K562 (cell line): ENCODE measurements around the gene DNAJC18. TPM values are rescaled to one million over a fixed set of nuclear protein-coding genes. Genes with fewer than 3 reads are reported as not detected.

Source experiments
- ATAC-seq: fragments of 200-7000 bp; cut with Tn5 transposase; 3 replicates; pipeline ENCODE4 v1.9.1; 2020; ENCODE audit warnings: moderate library complexity
- BruUV-seq: library from RNA; stranded (reverse); fragments of 400-500 nt; replicated peaks from 2 replicates; lab custom pipeline; 2021; lab: Mats Ljungman, UMichigan
- CTCF ChIA-PET: fragments of 300-600 bp; formaldehyde crosslinking; extraction: SDS; loops from one replicate; lab custom pipeline; 2021; ENCODE audit warnings: low intra/inter-chr PET ratio; lab: Yijun Ruan, JAX
- POLR2A ChIA-PET: fragments of 300-600, 350-650 bp; sonication (Branson Sonifier 250); formaldehyde crosslinking; extraction: SDS; loops from one replicate; lab custom pipeline; 2021; ENCODE audit warnings: antibody characterized with exemption, inconsistent platforms; lab: Yijun Ruan, JAX
- DNase-seq, 4 experiments: peaks; one replicate each; pipeline versions ENCODE4 v3.0.0 to v3.0.0-alpha.2; 2011 to 2018; ENCODE audit warnings: low spot score in 3 of 4, mixed read lengths in 3 of 4; ENCODE audit errors: extremely low read depth in 1 of 4
- FAIRE-seq: peaks from 2 replicates; lab custom pipeline; 2011; peaks lifted over from hg19 to GRCh38; lab: Jason Lieb, UNC
- H2AFZ ChIP-seq: 2 replicates; pipeline ENCODE4 v1.6.0; 2011; ENCODE audit warnings: low read depth, low read length, control low read depth, inconsistent platforms
- H3K27ac ChIP-seq: fragments of 200-600 bp; 3 replicates; pipeline ENCODE4 v1.8.0; 2011; ENCODE audit warnings: low read depth, mild to moderate bottlenecking, control low read depth, inconsistent platforms, low read length, moderate library complexity, mixed read lengths; ENCODE audit errors: extremely low read depth
- H3K27me3 ChIP-seq, 2 experiments: fragments of 300-600 bp in 1 of 2; 2 replicates in 1 of 2; 3 replicates in 1 of 2; pipeline versions ENCODE4 v1.6.0 to v1.8.0; 2011; ENCODE audit warnings: inconsistent platforms in 2 of 2, low read length in 2 of 2, mild to moderate bottlenecking in 1 of 2, mixed read lengths in 1 of 2, moderate library complexity in 1 of 2; ENCODE audit not compliant: control insufficient read depth in 2 of 2, insufficient read depth in 2 of 2
- H3K36me3 ChIP-seq: fragments of 300-600 bp; 3 replicates; pipeline ENCODE4 v1.8.0; 2011; ENCODE audit warnings: mild to moderate bottlenecking, low read length, inconsistent platforms; ENCODE audit not compliant: control insufficient read depth, insufficient read depth
- H3K4me1 ChIP-seq, 2 experiments: fragments of 200-600 bp in 1 of 2; replicated peaks in 1 of 2; 2 replicates in 1 of 2; 3 replicates in 1 of 2; pipeline versions ENCODE4 v1.5.1 to v1.8.0; 2011; ENCODE audit warnings: inconsistent platforms in 2 of 2, low read length in 2 of 2, mild to moderate bottlenecking in 1 of 2, mixed read lengths in 1 of 2, moderate library complexity in 1 of 2; ENCODE audit not compliant: control insufficient read depth in 2 of 2, insufficient read depth in 2 of 2
- H3K4me2 ChIP-seq: 2 replicates; pipeline ENCODE4 v1.6.1; 2011; ENCODE audit warnings: low read length, control low read depth, inconsistent platforms, mixed read lengths; ENCODE audit not compliant: insufficient read depth
- H3K4me3 ChIP-seq: fragments of 200-600 bp; sonication (generic), shearing (Covaris generic); 2 replicates; pipeline ENCODE4 v1.5.1; 2016; ENCODE audit warnings: control low read depth, inconsistent platforms
- H3K79me2 ChIP-seq: fragments of 200-600 bp; 3 replicates; pipeline ENCODE4 v1.8.0; 2011; ENCODE audit warnings: low read length, inconsistent platforms; ENCODE audit not compliant: control insufficient read depth, insufficient read depth
- H3K9ac ChIP-seq, 2 experiments: 2 replicates each; pipeline versions ENCODE4 v1.6.0 to v1.6.1; 2011; ENCODE audit warnings: low read depth in 2 of 2, low read length in 2 of 2, control low read depth in 1 of 2, inconsistent platforms in 1 of 2, mild to moderate bottlenecking in 1 of 2, mixed read lengths in 1 of 2; ENCODE audit not compliant: insufficient read depth in 1 of 2
- H3K9me1 ChIP-seq: one replicate; pipeline ENCODE4 v1.6.0; 2011; ENCODE audit warnings: inconsistent platforms, mild to moderate bottlenecking, low read length, moderate library complexity; ENCODE audit not compliant: control insufficient read depth, insufficient read depth
- H3K9me3 ChIP-seq: replicated peaks from 2 replicates; pipeline ENCODE4 v1.5.1; 2011; ENCODE audit warnings: low read depth, low read length, inconsistent platforms; ENCODE audit not compliant: control insufficient read depth, insufficient read depth
- H4K20me1 ChIP-seq: replicated peaks from 2 replicates; pipeline ENCODE4 v1.6.1; 2011; ENCODE audit warnings: low read length, inconsistent platforms, mixed read lengths; ENCODE audit not compliant: control insufficient read depth, insufficient read depth
- MYNN ChIP-seq, 2 experiments: sonication (generic); formaldehyde crosslinking in 1 of 2; IDR thresholded peaks; 2 replicates each; pipeline versions ENCODE4 v1.5.0 to v1.6.1; 2016 to 2020; ENCODE audit warnings: antibody characterized with exemption in 1 of 2, missing genetic modification reagents in 1 of 2
- ZNF41 ChIP-seq: fragments of 250-450 bp; sonication (Bioruptor Pico); conservative IDR thresholded peaks from 2 replicates; pipeline ENCODE4 v1.4.0; 2020; ENCODE audit warnings: mild to moderate bottlenecking
- ZSCAN29 ChIP-seq: fragments of 450-650 bp; IDR thresholded peaks from 2 replicates; pipeline ENCODE4 v1.6.1; 2017
- WGBS: fragments of 100-300 bp; shearing (Covaris generic); methylation state at CpG from one replicate; pipeline ENCODE4 v1.1.6; 2016; ENCODE audit warnings: low coverage, mixed read lengths; ENCODE audit not compliant: insufficient coverage; ENCODE audit errors: missing lambda C conversion rate; 5-methylcytosine and 5-hydroxymethylcytosine counted together
- in situ Hi-C: fragments of 300-500 bp; cut with MboI; formaldehyde crosslinking; loops from 4 replicates; pipeline ENCODE4 v1.15.0; 2018; ENCODE audit warnings: inconsistent platforms, mixed read lengths
- intact Hi-C: fragments of 100-400 bp; cut with micrococcal nuclease; formaldehyde crosslinking; loops from 2 replicates; pipeline ENCODE4 v1.14.2; 2022
- polyA plus RNA-seq, 8 experiments: library from polyadenylated mRNA; depleted of rRNA in 4 of 8; stranded (reverse) in 5 of 8; unstranded in 3 of 8; fragments of >200 nt; fragmentation: Nextera tagmentation in 2 of 8; fragmentation: Illumina TruSeq in 1 of 8; extraction: Ambion mirVana in 2 of 8; extraction: Trizol in 1 of 8; gene quantifications; 2 replicates each; pipeline versions ENCODE4 v1.2.1 to v1.2.3, GENCODE V29; 2011 to 2014; ENCODE audit warnings: inconsistent platforms in 1 of 8, missing spikeins in 1 of 8
- total RNA-seq, 7 experiments: library from RNA; depleted of rRNA in 6 of 7; stranded (reverse); fragments of >200 nt in 6 of 7; fragmentation: Illumina TruSeq in 2 of 7; extraction: Trizol in 2 of 7; gene quantifications; 2 replicates each; pipeline versions ENCODE4 v1.2.1 to v1.2.3, GENCODE V29; 2011 to 2021; ENCODE audit warnings: low replicate concordance in 1 of 7

The DNAJC18 gene
- total and polyA plus RNA-seq, 9 of the 15 experiments (the other 6 are each of a cell fraction or from before 2014, with no cell fraction given) = 1.5 to 13.3 (median 7.5) TPM

DNA sequence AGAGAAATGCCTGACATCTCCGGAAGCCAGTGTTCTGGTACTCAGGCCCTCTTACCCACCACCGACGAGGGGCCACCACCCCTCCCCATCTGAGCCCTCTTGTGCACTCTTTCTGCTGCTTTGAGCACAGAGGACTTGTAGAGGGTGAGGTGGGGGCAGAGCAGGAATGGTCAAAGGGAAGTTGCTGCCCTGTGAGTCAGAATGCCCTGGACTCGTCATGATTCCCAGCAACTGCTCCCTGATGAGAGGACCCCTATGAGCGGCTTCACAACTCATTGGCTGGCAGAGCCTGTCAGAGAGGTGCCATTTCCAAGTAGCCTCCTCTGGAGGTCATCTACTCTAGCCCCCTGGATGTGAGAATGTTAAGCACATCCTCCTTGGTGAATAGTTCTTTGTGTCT is 22.4 kb upstream of the DNAJC18 start:
- Histone ChIP-seq H3K36me3 (no peaks in the 10 kb centered on the region), H3K4me2 (no peak overlapping the region), H3K27me3 (no peaks in the 10 kb centered on the region), H4K20me1 (no peaks in the 10 kb centered on the region), H3K4me1 (peaks cover 0 to 6% of the 10 kb centered on the region in 2 experiments; a peak in 2 of 5 replicates), H3K9ac (peak overlapping the region in 1 of 2 experiments; percentile 69; a peak in 1 of 4 replicates), H3K9me1 (no peaks in the 10 kb centered on the region), H3K79me2 (no peaks in the 10 kb centered on the region), H3K27ac (no peak overlapping the region), H2AFZ (no peak overlapping the region), H3K4me3 (no peak overlapping the region), H3K9me3 (no peaks in the 10 kb centered on the region)
- peak in 1 of 4 experiments; percentile 4 for DNase-seq
- 49% methylated on average over 5 of the region's 5 CpGs for WGBS
- CTCF ChIA-PET = no interaction called here
- no TSS peak for BruUV-seq
- TF ChIP-seq ZNF41 (CRISPR knock-in tag) = no peak
- no peak for TF ChIP-seq ZSCAN29
- intact Hi-C loops = no loop called here
- POLR2A ChIA-PET = interaction anchor here (1.0 kb wide), 1 partner anchor 18 kb away, joined by 3 read pairs; no protein-coding TSS in a partner anchor
- in situ Hi-C loops = no loop called here
- FAIRE-seq = no peak
- no peak for ATAC-seq

DNA sequence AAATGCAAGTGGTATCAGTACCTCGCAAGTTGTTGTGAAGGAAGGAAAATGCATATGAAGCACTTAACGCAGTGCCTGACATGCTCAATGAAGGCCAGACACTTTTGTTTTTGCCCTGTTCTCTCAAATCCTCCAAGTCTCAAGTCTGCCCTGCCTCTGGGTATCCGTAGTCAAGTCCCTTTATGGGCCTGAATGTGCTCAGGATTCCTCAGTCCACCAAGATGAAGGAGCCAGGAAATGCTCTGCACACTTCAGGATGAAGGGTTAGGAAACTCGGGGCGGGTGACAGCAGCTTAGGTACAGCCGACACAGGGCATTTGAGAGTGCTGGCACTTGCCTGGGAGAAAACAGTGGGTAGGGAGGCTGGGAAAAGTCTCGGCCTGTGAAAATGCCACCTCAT is 21.9 kb upstream of the DNAJC18 start:
- H3K27me3 ChIP-seq = no peaks in the 10 kb centered on the region
- no peak overlapping the region for H3K4me3 ChIP-seq
- H3K27ac ChIP-seq = no peak overlapping the region
- no peaks in the 10 kb centered on the region for H4K20me1 ChIP-seq
- no peak overlapping the region for H2AFZ ChIP-seq
- BruUV-seq = no TSS peak
- peak overlapping the region in 1 of 2 experiments; percentile 69; a peak in 1 of 4 replicates for H3K9ac ChIP-seq
- H3K4me2 ChIP-seq = no peak overlapping the region
- H3K9me3 ChIP-seq = no peaks in the 10 kb centered on the region
- TF ChIP-seq MYNN (IDR thresholded peaks at IDR 0.05) = no peak
- TF ChIP-seq MYNN (CRISPR knock-in tag; IDR thresholded peaks at IDR 0.05) = no peak
- TF ChIP-seq, all 486 proteins: peak for 0
- 65% methylated on average over 7 of the region's 7 CpGs for WGBS
- Histone ChIP-seq H3K4me1 (peaks cover 0 to 7% of the 10 kb centered on the region in 2 experiments; a peak in 2 of 5 replicates), H3K36me3 (no peaks in the 10 kb centered on the region), H3K79me2 (no peaks in the 10 kb centered on the region), H3K9me1 (no peaks in the 10 kb centered on the region)
- ATAC-seq (no peak), DNase-seq (no peak), FAIRE-seq (no peak)
- intact Hi-C loops = no loop called here
- ChIA-PET CTCF (no interaction called here), POLR2A (interaction anchor here (1.0 kb wide), 1 partner anchor 17 kb away, joined by 3 read pairs; no protein-coding TSS in a partner anchor)
- in situ Hi-C loops = no loop called here
